GM21367 (cell line): ENCODE results near the gene GHRHR.

Source experiments
- ATAC-seq: cut with Tn5 transposase; IDR thresholded peaks from one replicate; pipeline ENCODE4 v1.9.1; 2021; ENCODE audit not compliant: unreplicated experiment

The GHRHR gene

GRCh38 chr7:31002256-31002655 is 38.5 kb downstream of the GHRHR start:
- ATAC-seq, result no peak

DNA sequence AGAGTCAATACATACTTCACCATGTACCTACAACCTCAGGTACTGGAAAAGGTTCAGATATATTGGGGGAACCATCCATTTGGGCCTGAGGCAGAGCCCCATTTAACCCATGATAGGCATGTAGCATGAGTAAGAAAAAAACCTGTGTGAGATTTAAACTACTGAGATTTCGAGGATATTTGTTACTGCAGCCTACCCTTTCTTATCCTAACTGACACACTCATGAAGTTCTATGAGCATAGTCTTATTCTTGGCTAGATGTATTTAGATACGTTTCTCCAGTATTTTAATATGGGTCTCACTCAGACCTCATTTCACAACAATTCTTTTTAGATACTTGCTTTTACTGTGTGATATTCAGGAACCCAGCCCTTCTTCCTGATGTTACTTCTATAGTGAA is 39.3 kb downstream of the GHRHR start:
- ATAC-seq, result no peak

DNA sequence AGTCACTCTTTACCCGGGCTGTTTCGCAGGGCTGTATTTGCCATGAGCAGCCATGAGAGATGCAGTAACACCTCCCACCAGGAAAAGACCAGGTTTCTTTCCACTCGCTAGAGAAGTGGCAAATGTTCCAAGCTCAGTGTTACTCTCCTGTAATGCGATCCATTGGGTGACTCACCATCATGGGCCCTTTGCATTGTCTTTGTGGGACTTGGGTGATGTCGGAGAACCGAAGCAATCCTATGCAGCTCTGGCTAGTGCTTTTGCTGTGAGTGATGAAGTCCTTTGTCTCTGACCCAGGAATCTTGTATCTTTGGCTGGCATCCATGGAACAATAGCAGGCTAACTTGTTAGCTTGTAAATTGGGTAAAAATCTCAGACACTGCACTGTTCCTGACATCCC is 40.0 kb downstream of the GHRHR start:
- ATAC-seq, result no peak

DNA sequence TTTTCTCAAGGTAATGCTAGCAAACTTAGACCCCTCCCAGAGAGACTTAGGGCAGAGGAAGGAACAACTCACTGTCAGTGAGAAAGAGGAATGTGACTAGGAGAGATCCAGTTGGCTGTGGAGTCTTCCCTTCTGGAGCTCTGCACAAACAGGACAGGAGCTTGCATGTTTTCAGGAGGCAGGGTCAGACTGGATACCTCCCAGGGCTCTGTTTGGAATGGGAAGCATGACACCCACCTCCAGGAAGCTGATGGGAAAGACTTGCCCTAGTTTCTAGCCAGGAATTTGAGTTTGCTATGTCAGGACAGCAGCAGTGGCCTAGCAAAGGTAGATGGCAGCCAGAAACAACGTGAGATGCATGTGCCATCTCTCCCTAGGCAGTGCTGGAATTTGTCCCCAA is 40.6 kb downstream of the GHRHR start:
- no peak for ATAC-seq

GRCh38 chr7:31006857-31007256 is 43.1 kb downstream of the GHRHR start:
- ATAC-seq, result no peak

GRCh38 chr7:31007634-31008033 is 43.9 kb downstream of the GHRHR start:
- no peak for ATAC-seq

DNA sequence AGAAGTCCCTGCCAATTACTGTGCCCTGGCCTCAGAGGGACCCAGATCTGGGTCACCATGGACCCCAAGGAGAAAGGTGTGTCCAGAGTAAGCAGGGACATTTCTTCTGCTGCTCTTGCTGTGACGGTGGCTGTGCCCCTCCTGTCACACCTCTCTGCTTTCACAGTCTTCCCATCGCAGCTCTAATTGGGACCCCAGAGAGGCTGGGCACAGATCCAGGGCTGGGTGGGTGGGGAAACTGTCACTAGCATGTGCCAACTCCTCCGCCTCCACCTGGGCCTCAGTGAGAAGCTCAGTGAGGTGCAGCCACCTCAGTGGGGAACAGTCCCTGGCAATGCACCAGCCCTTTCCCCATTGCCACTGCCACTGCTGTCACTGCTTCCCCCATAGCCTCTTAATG is 51.1 kb downstream of the GHRHR start:
- ATAC-seq, result no peak

- no peak for ATAC-seq
Measured at GRCh38 chr7:31017032-31017675, 53.4 kb downstream of the GHRHR start.

DNA sequence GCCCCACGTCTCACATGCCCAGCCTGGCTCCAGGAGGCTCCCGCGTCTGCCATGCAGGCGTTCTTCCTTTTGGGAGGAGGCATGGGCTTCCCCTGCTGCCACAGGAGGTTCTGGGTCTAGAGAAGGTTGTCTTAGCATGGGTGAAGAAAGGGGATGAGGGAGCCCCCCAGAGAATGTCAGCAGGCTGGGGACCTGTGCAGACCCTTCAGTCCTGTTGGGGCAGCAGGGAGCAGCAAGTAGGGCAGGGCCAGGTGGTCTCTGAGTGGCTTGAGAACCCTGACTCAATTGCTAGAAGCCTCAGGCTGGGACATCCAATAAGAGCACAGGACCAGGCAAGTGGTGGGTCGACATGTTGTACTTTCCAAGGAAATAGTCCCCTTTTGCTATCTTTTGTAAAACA is 54.0 kb downstream of the GHRHR start:
- no peak for ATAC-seq

DNA sequence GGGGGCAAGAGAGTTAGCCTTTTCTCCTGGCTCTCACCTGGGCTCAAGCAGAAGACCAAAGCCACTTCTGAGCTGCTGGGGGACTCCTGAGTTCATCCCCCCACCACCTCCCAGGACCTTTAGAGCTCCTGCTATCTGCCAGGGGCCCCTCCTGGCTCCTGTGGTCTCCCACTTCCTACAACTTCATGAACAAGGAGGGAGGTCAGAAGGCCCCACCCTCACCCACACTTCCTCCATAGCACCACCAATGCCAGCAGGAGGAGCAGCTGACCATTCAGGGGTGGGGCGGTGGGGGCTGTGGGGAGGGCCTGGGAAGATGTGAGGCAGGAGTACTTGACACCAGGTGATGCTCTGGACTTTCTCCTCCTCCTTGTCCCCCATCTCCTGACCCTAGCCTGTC is 55.8 kb downstream of the GHRHR start:
- ATAC-seq, result no peak

- no peak for ATAC-seq
Measured at GRCh38 chr7:31020161-31020560, 56.4 kb downstream of the GHRHR start.

GRCh38 chr7:31020652-31021051 is 56.9 kb downstream of the GHRHR start:
- ATAC-seq, result no peak

DNA sequence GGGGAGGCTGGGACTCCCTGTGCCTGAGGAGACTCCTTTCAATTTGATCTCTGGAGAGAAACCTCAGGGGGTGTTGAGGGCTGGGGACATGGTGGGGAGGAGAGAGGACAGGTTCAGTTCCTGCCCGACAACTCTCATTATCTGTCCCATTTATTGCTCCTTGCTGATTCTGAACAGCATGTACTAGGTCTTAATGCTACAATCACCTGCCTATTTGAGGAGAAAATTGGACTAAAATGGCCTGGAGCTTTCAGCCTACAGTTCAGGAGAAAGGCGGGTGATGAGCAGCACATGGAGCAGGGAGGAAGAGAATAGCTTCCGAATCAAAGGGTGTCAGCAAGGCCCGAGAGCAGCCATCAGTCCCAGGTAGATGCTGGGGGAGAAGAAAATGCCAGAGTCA is 58.4 kb downstream of the GHRHR start:
- no peak for ATAC-seq

GRCh38 chr7:31022726-31023125 is 59.0 kb downstream of the GHRHR start:
- no peak for ATAC-seq

GRCh38 chr7:31023877-31024276 is 60.1 kb downstream of the GHRHR start:
- no peak for ATAC-seq

DNA sequence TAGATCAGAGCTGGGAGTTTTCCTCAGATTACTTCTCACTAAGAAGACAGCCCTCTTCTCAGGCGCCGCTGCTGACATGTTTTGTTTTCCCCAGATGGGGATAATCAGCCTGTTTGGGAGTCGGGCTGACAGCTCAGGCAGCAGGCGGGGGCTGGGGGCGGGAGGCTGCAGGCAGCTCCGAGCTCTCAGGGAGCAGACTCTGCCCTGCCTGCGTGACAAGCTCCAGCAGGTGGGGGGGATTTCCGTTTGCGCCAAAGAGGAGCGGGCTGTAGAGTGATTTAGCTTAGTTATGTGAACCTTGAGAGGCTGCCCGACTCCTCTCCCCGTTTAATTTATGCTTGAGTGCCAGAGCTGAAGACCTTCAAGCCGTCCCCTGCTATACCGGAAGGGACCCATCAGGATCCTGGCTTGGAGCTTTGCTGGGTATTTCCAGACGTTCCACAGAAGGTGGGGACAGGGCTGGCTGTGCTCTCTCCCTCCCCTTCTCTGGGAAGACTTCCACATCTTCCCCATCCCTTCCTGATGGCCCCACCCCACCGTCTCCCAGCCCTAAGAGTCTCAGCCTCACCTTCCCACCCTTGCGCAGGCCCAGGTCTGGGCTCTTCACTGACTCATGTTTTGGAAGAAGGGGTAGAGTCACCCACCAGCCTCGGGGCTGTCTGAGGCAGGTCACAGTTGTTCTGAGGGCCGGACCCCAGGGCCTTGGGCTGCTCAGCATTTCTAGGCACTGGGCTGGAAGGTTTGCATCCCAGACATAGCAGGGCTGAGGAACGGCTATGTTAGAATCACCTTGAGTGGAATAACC is 63.6 kb downstream of the GHRHR start:
- ATAC-seq, result no peak

GRCh38 chr7:31028006-31028405 is 64.3 kb downstream of the GHRHR start:
- no peak for ATAC-seq

DNA sequence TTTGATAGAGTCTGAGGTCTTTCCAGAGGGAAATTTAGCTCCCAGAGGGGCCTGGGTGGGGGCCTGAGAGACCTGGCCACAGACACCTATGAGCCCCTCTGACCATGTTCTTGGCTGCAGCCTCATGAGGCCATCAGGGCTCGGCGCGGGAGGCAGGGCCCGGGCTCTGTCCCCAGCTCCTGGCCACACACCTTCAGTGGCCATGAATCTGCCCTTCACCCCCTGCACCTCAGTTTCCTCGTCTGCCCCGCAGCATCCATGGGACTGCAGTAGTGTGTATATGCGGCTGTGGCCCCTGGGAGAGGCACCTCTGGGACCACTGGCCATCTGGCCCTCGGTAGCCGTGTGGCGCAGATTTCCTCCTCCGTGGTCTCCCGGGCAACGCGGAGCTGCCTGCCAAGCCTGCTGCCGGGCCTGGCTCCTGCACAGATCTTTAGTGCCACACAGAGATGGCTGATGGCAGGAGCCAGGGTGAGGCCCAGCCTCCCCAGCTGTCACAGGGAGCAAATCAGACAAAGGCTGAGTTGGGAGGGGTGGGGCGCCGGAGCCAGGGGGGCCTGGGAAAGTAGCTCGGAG is 64.8 kb downstream of the GHRHR start:
- no peak for ATAC-seq
